ENCODE measurements around the gene DPEP3.
"Not testable (repeated sequence)": the region's sequence is repeated elsewhere in the genome, so short reads cannot be mapped to it uniquely, and the experiment has no call there.

DPEP3 gene

DNA sequence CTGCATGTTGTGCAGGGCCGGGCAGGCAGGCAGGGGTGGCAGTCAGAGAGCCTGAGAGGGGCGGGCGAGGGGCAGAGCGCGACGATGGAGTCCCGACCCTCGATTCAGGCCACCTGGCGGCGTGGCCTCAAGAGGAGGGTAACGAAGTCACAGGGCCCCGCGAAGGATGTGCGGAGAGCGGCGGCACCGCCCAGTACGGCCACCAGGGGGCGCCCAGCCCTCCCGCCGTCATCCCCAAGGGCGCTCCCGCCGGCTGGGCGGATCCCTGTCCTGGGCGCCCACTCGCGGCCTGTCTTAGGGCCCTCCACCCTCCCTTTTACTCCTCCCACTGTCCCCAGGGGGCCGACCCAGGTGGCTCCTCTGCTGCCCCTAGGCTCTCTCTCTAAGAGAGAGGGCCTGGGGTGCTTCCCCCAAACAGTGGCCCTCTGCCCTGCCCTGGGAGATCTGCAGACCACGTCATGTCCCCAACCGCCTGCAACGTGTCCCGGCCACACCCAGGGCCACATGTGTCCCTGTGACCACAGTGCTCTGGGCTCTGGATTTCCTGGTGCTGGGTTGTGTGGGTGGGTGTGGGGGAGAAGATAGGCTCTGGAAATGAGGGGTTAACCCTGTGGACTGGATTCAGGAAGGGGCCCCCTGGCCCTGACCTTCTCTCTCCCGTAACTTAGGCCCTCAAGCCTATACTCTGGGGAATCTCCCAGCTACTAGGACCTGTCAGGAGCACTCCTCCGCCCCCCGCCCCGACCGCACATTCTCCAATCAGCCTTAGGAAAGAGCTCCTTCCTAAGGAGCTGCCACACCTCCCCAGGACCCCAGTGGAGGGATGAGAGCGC lies 13.1 kb upstream of the DPEP3 start:
- peak; percentile 81 for DNase-seq

DNA sequence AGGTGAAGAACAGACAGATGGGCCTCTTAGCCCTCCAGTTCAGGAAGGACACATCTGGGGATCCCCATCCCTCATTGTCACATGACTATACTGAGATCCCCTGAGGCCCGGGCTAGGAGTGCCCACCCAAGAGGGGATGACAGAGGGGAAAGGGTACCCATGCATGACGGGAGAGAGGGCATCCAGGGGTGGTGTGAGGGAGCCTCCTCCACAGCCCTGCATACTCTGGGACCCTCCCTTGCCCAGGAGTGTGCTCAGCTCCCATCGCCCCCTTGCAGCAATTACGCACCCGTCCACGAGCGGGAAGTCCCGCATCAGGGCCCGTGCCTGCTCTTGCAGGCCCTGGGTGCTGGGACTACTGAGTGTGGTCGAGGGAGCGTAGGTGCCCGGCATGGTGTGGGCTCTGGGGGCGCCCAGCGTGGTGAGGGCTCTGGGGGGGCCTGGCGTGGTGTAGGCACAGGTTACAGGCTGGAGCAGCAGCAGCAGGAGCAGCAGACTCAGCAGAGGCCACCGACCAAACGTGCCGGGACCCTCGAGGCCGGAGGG lies 12.4 kb upstream of the DPEP3 start:
- no peak for DNase-seq

DNA sequence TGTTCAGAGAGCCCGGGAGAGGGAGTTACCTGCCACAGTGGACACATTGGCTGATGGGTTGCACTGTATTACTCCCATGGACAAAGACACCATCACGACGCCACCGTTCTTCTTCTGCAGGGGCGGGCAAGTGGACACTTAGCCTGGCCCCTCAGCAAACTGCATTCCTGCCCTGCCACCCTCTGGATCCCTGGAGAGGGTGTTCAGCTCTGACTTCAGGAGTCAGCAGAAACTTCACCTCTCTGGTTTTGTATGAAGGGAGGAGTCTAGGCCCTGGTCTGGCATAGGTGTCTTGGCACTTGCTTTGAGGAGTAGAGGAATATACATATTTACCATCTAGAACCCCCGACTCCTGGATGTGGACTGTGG lies 9.7 kb upstream of the DPEP3 start:
- no peak for DNase-seq

DNA sequence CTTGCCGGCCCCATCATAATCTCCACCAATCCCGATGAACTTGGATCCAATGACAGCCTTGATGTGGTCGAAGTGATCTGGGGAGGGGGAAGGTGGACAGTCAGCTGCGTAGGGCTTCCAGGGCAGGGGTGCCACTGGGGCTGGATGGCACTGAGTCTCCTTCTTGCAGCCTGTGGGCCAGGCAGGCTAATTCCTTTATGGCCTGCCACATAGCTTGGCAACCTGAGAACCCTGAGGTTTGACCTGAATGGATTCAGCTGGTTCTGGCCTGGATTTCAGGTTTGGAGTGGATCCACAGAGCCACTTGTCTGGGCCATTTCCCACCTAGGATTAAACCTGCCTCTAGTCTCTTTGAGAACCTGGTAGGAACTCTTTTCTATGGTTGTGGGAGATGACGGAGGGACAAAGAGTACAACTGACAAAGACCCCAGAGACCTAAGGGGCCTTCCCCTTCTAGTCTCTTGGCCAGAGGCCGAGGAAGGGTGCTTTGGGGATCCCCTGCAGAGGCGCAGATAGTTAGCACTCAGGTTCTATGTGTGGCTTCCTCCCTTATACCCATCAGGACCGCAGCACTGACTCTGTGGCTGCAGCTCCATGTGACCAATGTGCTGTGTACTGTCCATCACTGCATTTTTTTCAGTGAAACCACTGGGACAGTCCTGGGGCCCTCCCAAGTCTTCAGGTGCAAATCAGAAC lies 9.2 kb upstream of the DPEP3 start:
- no peak for DNase-seq

DNA sequence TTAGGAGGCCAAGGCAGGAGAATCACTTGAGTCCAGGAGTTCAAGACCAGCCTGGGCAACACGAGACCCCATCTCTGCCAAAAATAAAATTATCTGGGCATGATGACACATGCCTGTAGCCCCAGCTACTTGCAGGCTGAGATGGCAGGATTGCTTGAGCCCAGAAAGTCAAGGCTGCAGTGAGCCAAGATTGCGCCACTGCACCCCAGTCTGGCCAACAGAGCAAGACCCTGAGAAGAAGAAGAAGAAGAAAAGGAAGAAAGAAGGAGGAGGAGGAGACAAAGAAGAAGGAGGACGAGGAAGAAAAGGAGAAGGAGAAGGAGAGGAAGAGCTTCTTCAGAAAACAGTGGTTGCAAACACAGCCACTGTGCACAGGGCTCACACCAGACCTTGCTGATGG lies 8.4 kb upstream of the DPEP3 start:
- DNase-seq = no peak

DNA sequence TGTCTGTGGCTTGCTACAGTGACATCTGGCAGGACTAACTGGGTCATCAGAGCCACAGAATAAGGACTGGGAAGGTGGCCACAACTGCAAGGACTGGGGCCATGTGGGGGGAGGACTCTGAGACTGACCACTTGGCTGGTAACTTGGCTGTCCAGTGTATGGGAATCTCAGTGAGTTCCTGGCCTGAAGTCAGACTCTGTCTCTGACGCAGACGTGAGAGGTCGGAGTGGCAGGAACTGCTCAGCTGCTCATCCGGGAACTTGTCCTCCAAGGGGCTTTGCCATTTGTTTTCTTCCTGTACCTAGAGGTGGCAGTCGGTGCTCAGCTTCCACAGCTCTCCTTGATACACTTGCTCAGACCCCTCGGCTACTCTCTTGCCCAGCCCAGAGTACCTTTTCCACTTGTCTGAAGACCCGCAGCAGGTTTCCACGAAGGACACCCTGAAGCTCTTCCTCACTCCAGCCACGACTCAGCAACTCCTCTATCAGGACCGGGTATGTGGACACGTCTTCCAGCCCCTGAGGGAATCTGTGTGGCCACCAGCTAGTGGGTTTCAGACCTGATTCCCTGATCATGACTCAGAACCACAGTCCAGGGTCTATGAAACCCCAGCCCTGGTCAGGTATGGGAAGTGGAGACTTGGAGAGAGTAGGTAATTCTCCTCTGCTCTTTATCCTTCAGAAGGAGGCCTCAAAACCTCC lies 7.3 kb upstream of the DPEP3 start:
- no peak for DNase-seq

DNA sequence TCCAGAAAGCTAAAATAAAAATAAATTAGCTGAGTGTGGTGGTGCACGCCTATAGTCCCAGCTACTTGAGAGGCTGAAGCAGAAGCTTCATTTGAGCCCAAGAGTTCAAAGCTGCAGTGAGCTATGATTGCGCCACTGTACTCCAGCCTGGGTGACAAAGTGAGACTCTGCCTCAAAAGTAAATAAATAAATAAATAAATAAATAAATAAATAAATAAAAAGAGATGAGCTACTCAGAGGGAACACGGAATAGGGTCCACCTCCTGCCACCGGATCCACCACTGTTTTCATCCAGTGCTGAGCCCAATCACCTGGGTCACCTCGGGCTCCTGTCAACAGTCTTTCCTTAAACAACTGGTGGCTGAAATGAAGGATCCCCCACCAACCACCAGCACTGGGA lies 6.7 kb upstream of the DPEP3 start:
- no peak for DNase-seq

DNA sequence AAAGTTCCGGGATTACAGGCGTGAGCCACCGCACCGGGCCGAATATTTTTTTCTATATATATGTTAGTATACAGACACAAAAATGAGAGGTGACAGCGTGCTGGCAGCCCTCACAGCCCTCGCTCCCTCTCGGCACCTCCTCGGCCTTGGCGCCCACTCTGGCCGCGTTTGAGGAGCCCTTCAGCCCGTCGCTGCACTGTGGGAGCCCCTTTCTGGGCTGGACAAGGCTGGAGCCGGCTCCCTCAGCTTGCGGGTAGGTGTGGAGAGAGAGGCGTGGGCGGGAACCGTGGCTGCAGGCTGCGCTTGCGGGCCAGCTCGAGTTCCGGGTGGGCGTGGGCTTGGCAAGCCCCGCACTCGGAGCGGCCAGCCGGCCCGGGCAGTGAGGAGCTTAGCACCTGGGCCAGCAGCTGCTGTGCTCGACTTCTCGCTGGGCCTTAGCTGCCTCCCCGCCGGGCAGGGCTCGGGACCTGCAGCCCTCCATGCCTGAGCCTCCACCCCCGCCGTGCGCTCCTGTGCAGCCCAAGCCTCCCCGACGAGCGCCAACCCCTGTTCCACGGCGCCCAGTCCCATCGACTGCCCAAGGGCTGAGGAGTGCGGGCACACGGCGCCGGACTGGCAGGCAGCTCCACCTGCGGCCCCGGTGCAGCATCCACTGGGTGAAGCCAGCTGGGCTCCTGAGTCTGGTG lies 1.9 kb upstream of the DPEP3 start:
- DNase-seq = no peak

DNA sequence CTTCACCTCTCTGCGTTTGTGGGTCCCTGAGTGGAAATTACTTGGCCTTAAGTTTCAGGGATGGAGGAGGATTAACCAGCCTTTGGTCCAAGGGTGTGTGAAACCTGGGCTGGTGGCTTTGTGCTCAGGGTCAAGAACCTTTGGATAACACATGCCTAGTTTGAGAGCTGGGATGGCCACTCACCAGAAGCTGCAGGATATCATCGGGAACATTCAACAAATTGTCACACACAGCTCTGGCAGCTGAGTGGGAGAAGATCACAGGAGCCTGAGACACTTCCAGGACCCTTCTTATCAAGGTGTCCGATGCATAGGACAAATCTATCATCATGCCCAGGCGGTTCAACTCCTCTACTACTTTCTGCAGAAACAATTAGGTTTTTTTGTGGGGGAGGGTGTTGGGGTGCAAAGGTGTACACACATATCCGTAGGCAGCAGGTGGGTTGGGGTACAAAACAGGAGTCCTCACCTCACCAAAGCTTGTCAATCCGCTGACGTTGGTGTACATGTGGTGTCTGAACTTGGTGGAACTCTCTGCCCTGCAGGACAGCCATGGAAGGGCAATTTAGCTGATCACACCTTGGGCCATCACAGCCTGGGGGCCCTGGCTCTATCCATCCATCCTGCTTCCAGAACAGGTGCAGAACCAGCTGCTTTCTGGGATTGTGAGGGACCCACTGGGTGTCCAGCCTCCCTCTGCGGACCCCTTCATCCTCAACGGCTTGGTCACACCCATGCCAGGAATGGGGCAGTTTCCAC lies 2.7 kb downstream of the DPEP3 start:
- no peak for DNase-seq

DNA sequence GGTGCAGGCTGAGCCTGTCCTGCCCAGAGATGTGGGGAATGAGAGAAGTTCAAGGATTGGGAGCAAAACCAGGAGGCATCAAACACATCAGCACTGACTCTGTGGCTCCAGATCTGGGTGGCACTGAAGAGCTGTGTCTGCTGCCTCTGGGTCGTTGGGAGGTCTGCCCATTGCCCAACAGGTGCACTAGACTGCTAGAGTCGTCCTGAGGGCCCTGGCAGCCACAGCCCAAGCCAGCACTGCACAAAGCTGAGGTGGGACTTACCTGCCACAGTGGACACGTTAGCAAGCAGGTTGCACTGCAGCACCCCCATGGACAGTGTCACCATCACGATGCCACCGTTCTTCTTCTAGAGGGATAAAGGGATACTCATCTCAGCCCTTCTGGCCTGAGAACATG lies 3.3 kb downstream of the DPEP3 start:
- no peak for DNase-seq

DNA sequence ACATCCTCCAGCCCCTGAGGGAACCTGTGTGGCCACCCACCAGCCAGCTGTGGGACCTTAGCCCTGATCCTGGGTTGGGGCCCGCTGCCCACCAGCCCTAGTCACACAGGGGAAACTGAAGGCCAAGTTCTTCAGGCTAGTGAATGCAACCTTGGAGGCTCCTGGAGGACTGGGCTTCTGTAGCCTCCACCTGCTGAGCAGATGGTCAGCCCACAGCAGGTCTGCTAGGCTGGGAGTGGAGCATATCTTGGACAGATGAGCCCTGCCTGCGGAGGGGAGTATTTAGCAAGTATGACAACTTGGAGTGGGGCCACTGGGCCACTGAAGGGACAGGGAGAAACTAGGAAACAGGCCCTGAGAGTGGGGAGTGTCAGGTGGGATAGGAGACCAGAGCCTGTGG lies 4.1 kb downstream of the DPEP3 start:
- DNase-seq = no peak

DNA sequence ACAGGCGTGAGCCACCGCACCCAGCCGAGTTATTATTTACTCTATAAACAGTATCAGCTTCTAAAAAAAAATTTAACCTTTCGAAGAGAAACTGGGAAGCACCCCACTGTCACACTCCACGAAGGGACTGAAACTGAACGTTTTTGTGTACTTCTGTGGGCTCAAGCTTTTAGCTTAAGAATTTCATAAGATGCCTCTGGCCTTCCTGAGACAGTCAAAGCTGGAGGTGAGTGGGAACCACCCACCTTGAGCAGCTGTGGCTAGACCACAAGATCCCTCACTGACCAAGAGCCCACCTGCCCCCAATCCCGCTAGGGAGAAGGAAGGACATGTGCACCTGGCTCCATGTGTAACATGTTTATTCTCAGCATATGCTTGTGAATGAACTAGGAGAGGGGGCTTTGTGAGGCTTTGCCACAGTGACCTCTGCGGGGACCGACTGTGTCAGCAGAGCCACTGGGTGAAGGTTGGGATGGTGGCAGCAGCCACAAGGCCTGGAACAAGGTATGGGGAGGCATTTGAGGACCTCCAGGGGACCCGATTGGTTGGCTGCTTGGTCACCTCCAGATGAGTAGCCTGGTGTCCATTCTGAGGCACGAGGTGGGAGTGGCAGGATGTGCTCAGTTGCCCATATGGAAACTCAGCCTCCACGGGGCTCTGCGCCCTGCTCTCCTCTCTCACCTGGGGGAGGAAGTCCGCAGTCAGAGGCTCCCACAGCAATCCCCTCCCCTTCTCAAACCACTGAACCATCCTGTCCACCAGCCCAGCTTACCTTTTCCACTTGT lies 4.8 kb downstream of the DPEP3 start:
- DNase-seq = no peak

DNA sequence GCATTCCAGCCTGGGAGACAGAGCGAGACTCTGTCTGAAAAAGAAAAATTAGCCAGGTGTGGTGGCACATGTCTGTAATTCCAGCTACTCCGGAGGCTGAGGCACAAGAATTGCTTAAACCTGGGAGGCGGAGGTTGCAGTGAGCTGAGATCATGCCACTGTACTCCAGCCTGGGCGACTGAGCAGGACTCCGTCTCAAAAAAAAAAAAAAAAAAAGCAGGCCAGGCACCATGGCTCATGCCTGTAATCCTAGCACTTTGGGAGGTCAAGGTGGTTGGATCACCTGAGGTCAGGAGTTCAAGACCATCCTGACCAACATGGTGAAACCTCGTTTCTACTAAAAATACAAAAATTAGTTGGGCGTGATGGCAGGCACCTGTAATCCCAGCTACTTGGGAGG lies 8.0 kb downstream of the DPEP3 start:
- not testable (repeated sequence) for DNase-seq

DNA sequence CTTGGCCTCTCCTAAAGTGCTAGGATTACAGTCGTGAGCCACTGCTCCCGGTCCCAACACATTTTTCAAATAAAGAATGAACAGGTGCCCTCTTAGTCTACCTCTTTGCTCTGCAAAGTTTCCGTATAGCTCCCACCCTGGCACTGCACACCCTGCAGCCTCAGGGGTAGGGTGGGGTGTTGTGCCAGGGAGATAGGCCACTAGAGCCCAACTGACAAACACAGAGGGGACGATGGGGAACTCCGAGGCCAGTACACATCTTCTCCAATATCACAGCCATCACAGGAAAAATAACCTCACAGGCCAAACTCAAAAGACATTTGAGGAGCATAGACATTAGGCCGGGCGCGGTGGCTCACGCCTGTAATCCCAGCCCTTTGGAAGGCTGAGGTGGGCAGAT lies 9.2 kb downstream of the DPEP3 start:
- no peak for DNase-seq

DNA sequence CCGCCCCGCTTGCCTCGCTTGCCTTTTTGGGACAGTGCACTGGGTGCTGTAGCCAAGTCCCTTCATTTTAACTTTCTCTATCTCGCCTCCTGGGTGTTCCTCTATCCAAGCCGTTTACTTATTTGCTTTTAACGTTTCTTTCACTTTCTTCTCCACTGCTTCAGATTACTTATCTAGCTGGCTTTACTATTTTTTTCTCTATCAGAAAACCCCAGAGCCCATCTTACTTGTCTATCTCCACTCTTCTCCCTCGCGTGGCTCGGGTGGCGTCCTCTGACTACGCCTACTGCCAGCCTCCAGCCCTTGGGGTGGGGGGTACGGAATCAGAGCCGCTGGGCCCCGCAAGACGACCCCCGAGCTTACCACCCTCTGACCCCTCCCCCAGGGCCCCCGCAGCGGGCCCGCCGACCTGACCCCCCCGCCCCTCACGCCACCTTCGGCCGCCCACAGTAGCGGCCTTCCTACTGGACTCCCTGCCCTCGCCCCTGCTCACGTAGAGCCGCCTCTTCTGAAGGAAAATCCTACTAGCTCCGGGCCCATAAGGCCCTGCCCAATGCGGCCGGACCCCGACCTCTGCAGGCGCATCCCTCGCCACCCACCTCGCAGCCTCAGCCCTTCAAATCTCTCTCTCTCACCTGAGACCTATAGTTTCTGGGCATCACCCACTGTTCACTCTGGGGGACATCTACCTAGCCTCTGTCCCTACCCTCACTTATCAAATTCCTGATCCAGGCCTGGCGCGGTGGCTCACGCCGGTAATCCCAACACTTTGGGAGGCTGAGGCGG lies 10.9 kb downstream of the DPEP3 start:
- no peak for DNase-seq

DNA sequence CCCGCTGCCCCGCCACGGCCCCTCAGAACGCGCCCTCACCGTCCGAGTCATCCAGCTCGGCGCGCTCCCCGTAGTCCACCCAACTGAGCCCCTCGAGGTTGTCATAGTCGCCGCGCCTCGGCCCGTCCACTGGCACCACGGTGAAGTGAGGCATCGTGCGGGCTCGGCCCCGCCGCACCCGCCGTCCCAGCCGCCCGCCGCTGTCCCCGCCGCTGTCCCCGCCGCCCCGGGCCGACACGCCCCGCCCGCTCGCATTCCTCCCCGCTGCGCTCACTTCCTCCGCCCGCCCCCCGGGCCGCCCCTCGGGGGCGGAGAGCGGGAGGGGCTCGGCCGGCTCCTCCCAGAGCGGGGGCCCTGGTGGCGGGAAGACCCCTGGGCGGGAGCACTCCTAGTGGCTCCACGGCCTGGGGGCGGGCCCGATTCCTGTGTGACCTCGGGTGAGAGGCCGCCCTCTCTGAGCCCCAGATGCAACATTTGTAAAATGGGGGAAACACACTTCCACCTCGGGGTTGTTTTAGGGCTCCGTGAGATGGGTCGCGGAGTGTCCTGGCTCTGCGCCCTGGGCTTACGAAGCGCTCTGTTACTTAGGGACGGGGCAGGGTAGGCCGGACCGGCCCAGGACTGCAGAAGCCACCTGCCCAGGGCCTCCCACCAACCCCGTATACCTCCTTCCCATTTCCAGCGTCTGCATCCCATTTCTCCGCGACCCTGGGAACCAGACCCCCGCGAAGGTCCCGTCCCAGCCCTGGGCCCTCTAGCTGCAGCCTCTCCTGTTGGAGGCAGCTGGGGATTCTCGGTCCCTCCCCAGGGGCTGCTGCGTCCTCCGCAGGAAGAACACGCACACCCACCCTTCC lies 11.7 kb downstream of the DPEP3 start, which contains the start of gene SLC12A4:
Gene SLC12A4, minus strand, starts transcription at position 238 of the 854 bp plus-strand sequence. Its CDS starts 84 bp downstream, at position 154.
- peak; percentile 86 for DNase-seq

DNA sequence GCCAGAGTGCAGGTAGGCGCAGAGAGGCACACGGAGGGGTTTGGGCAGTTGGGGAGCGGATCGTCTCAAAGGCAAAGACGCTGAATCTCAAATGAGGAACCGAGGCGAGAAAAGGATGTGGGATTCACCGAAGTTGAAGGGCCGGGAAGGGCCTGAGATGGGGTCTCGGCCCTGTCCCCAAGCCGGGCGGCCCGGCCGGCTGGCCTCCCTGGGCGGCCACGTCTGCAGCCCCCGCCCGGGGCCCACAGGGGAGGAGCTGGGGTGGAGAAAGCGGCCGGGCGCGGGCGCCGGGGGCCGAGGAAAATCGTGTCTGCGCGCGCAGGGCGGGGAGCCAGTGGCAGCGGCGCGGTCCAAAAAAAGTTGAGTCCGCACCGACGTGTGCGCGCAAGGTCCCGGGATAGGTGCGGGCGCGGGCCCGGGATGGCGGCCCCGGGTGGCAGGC lies 12.3 kb downstream of the DPEP3 start:
- peak; percentile 48 for DNase-seq

DNA sequence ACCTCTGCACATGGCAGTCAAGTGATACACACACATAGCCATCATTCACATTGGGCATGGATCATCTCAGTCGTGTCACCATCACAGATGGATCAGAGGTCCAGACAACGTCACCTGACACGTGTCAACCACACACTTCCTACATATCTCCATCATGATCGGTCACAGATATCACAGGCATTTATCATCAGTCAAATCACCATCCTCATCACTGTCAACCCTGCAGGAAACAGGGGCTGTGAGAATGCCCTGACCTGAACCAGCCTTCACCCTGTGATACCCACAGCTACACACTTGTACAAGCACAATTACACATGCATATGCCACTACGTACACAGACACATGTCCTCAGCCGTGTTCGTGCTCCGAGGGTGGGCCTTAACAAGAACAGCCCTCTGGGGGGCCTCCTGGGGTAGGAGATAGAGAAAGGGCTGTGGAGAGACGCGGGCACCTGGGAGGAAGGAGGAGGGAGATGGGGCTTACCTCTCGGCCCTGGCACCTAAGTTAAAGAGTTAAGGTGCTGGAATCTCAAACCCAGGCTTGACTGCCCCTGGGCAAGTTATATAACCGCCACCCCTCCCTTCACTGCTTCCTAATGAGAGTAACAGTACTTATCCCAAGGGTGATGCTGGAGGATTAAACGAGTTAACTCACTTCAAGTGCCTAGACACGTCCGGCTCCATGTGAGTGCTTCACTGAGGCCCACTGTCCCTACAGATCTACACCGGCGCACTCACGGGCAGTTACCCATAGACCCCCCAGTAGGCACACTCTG lies 12.9 kb downstream of the DPEP3 start:
- no peak for DNase-seq

All from stimulated activated CD4-positive, alpha-beta T cell treated with anti-CD3 and anti-CD28 coated beads, Interleukin-4, amount 100 ng/mL, for 1 hour (primary cell).